ENCODE data around the gene RAB31.

Gene RAB31

GRCh38 chr18:9663377-9663776, 44.7 kb upstream of the RAB31 start:
- Histone ChIP-seq H3K9ac (ENCODE audit: low read depth, low read length) (no peak overlapping the region), H3K79me2 (ENCODE audit: insufficient read depth, low read length) (no peaks in the 10 kb centered on the region), H2AFZ (ENCODE audit: low read depth, low read length) (no peak overlapping the region), H3K4me2 (ENCODE audit: insufficient read depth, low read length) (no peak overlapping the region), H3K36me3 (ENCODE audit: insufficient read depth, low read length) (no peaks in the 10 kb centered on the region), H3K27ac (ENCODE audit: low read length) (no peak overlapping the region), H3K27me3 (ENCODE audit: insufficient read depth, low read length, poor library complexity) (no peaks in the 10 kb centered on the region), H3K9me3 (ENCODE audit: insufficient read depth, low read length, severe bottlenecking) (no peaks in the 10 kb centered on the region), H3K4me3 (ENCODE audit: low read depth in 1 of 2, low read length in 2 of 2) (no peak overlapping the region), H4K20me1 (ENCODE audit: insufficient read depth, low read length) (no peaks in the 10 kb centered on the region), H3K4me1 (ENCODE audit: insufficient read depth, low read length) (no peaks in the 10 kb centered on the region)
- ATAC-seq (ENCODE audit: insufficient read depth, low read depth) (no peak), DNase-seq (no peak)
- no peak for TF ChIP-seq CTCF (IDR thresholded peaks at IDR 0.05; ENCODE audit: borderline replicate concordance, extremely low read depth, low read length, poor library complexity, severe bottlenecking)
- TF ChIP-seq EZH2 (IDR thresholded peaks at IDR 0.05; ENCODE audit: borderline replicate concordance, low read depth, low read length, severe bottlenecking): no peak

- H3K4me3 ChIP-seq (ENCODE audit: low read depth in 1 of 2, low read length in 2 of 2): no peak overlapping the region
- no peaks in the 10 kb centered on the region for H3K9me3 ChIP-seq (ENCODE audit: insufficient read depth, low read length, severe bottlenecking)
- DNase-seq (no peak), ATAC-seq (ENCODE audit: insufficient read depth, low read depth) (no peak)
- H4K20me1 ChIP-seq (ENCODE audit: insufficient read depth, low read length): no peaks in the 10 kb centered on the region
- no peak overlapping the region for H3K27ac ChIP-seq (ENCODE audit: low read length)
- no peaks in the 10 kb centered on the region for H3K27me3 ChIP-seq (ENCODE audit: insufficient read depth, low read length, poor library complexity)
- H3K79me2 ChIP-seq (ENCODE audit: insufficient read depth, low read length): no peaks in the 10 kb centered on the region
- H2AFZ ChIP-seq (ENCODE audit: low read depth, low read length): no peak overlapping the region
- H3K9ac ChIP-seq (ENCODE audit: low read depth, low read length): no peak overlapping the region
- TF ChIP-seq CTCF (IDR thresholded peaks at IDR 0.05; ENCODE audit: borderline replicate concordance, extremely low read depth, low read length, poor library complexity, severe bottlenecking) (no peak), EZH2 (IDR thresholded peaks at IDR 0.05; ENCODE audit: borderline replicate concordance, low read depth, low read length, severe bottlenecking) (no peak)
- H3K36me3 ChIP-seq (ENCODE audit: insufficient read depth, low read length): no peaks in the 10 kb centered on the region
- no peaks in the 10 kb centered on the region for H3K4me1 ChIP-seq (ENCODE audit: insufficient read depth, low read length)
- no peak overlapping the region for H3K4me2 ChIP-seq (ENCODE audit: insufficient read depth, low read length)
Measured at GRCh38 chr18:9665314-9665713, 42.8 kb upstream of the RAB31 start.

GRCh38 chr18:9666548-9666947, 41.6 kb upstream of the RAB31 start:
- H3K9ac ChIP-seq (ENCODE audit: low read depth, low read length): no peak overlapping the region
- DNase-seq (no peak), ATAC-seq (ENCODE audit: insufficient read depth, low read depth) (no peak)
- no peak for TF ChIP-seq CTCF (IDR thresholded peaks at IDR 0.05; ENCODE audit: borderline replicate concordance, extremely low read depth, low read length, poor library complexity, severe bottlenecking)
- TF ChIP-seq EZH2 (IDR thresholded peaks at IDR 0.05; ENCODE audit: borderline replicate concordance, low read depth, low read length, severe bottlenecking): no peak
- no peaks in the 10 kb centered on the region for H3K9me3 ChIP-seq (ENCODE audit: insufficient read depth, low read length, severe bottlenecking)
- no peaks in the 10 kb centered on the region for H3K4me1 ChIP-seq (ENCODE audit: insufficient read depth, low read length)
- no peak overlapping the region for H3K4me3 ChIP-seq (ENCODE audit: low read depth in 1 of 2, low read length in 2 of 2)
- no peak overlapping the region for H2AFZ ChIP-seq (ENCODE audit: low read depth, low read length)
- no peaks in the 10 kb centered on the region for H3K36me3 ChIP-seq (ENCODE audit: insufficient read depth, low read length)
- no peak overlapping the region for H3K27ac ChIP-seq (ENCODE audit: low read length)
- no peak overlapping the region for H3K4me2 ChIP-seq (ENCODE audit: insufficient read depth, low read length)
- no peaks in the 10 kb centered on the region for H3K79me2 ChIP-seq (ENCODE audit: insufficient read depth, low read length)
- H3K27me3 ChIP-seq (ENCODE audit: insufficient read depth, low read length, poor library complexity): no peaks in the 10 kb centered on the region
- no peaks in the 10 kb centered on the region for H4K20me1 ChIP-seq (ENCODE audit: insufficient read depth, low read length)

GRCh38 chr18:9669016-9669415, 39.1 kb upstream of the RAB31 start:
- Histone ChIP-seq H3K4me2 (ENCODE audit: insufficient read depth, low read length) (no peak overlapping the region), H3K4me3 (ENCODE audit: low read depth in 1 of 2, low read length in 2 of 2) (no peak overlapping the region), H4K20me1 (ENCODE audit: insufficient read depth, low read length) (no peaks in the 10 kb centered on the region), H3K79me2 (ENCODE audit: insufficient read depth, low read length) (no peaks in the 10 kb centered on the region), H3K27me3 (ENCODE audit: insufficient read depth, low read length, poor library complexity) (no peaks in the 10 kb centered on the region), H3K27ac (ENCODE audit: low read length) (no peak overlapping the region), H3K4me1 (ENCODE audit: insufficient read depth, low read length) (no peaks in the 10 kb centered on the region), H3K9ac (ENCODE audit: low read depth, low read length) (no peak overlapping the region), H3K36me3 (ENCODE audit: insufficient read depth, low read length) (no peaks in the 10 kb centered on the region), H3K9me3 (ENCODE audit: insufficient read depth, low read length, severe bottlenecking) (no peaks in the 10 kb centered on the region), H2AFZ (ENCODE audit: low read depth, low read length) (no peak overlapping the region)
- ATAC-seq (ENCODE audit: insufficient read depth, low read depth): no peak
- DNase-seq: no peak
- no peak for TF ChIP-seq EZH2 (IDR thresholded peaks at IDR 0.05; ENCODE audit: borderline replicate concordance, low read depth, low read length, severe bottlenecking)
- no peak for TF ChIP-seq CTCF (IDR thresholded peaks at IDR 0.05; ENCODE audit: borderline replicate concordance, extremely low read depth, low read length, poor library complexity, severe bottlenecking)

Measured in DND-41 (cell line).